Fibroblast of skin of left quadriceps (primary cell): Measurements from ENCODE around the gene SLC27A5.
"Not testable (repeated sequence)": the region's sequence is repeated elsewhere in the genome, so short reads cannot be mapped to it uniquely, and the experiment has no call there.

ENCODE experiments used
- DNase-seq, 2 experiments: peaks; one replicate each; pipeline ENCODE4 v3.0.0-alpha.2; 2013; ENCODE audit warnings: low read depth in 2 of 2

The SLC27A5 gene

DNA sequence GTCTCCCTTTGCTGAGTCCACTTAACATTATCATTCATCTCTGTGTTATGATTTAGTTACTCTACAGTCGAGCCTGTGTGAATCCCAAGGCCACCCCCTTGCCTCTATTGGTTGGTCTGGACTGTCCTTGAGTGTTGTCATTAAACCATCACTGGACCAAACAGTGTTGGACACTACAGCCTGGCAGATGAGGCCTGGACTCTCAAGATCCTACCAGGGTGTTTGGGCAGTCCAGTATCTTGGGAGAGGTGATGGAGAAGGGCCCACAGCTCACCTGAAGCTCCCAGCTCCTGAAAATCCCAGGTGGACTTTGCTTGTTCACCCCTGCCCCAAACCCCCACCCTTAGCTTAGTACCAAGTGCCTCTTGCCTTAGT is 39.3 kb upstream of the SLC27A5 start:
- DNase-seq = no peak

GRCh38 chr19:58550362-58551122 is 38.8 kb upstream of the SLC27A5 start:
- DNase-seq = no peak

- no peak for DNase-seq
Observed at GRCh38 chr19:58549664-58550361, 38.0 kb upstream of the SLC27A5 start.

GRCh38 chr19:58548859-58549663 is 37.3 kb upstream of the SLC27A5 start:
- no peak for DNase-seq

GRCh38 chr19:58547323-58548312 is 35.8 kb upstream of the SLC27A5 start:
- DNase-seq = no peak

GRCh38 chr19:58546019-58546530 is 34.3 kb upstream of the SLC27A5 start:
- no peak for DNase-seq

DNA sequence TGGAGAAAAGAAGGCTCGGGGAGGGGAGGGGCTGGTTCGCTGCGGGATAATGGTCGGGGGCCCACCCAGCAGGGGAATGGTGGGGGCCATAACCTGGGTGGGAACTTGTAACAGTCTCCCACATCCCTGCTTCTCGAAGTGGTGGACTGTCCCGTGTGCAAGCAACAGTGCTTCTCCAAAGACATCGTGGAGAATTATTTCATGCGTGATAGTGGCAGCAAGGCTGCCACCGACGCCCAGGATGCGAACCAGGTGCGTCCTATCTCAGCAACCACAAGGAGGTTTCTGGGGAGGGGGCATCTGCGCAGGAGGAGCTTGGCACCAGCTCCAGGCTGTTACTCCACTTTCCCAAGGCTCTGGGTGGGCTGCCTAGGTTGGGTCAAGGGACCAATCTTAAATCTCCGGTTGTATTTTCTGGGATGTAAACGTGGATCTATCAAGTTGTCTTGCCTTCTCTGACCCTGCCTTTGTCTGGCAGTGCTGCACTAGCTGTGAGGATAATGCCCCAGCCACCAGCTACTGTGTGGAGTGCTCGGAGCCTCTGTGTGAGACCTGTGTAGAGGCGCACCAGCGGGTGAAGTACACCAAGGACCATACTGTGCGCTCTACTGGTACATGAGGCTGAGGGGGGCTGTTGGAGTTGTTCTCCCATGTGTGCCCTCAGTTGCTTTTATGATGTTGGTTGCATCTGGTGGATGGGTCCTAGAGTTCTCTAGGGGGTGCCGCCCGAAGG is 33.7 kb upstream of the SLC27A5 start:
- no peak for DNase-seq

- DNase-seq = no peak
Observed at GRCh38 chr19:58544591-58545285, 32.9 kb upstream of the SLC27A5 start.

GRCh38 chr19:58543826-58544590 is 32.2 kb upstream of the SLC27A5 start, which contains the start of gene TRIM28:
TSS of gene TRIM28 (plus strand) at chr19:58544064. CDS start at chr19:58544758, 694 bp downstream.
- peak; percentile 99 to 100 for DNase-seq

GRCh38 chr19:58542641-58543372 is 31.0 kb upstream of the SLC27A5 start:
- not testable (repeated sequence) for DNase-seq

GRCh38 chr19:58539169-58539559 is 27.4 kb upstream of the SLC27A5 start:
- not testable (repeated sequence) for DNase-seq

- DNase-seq = no peak
Observed at GRCh38 chr19:58538257-58539168, 26.7 kb upstream of the SLC27A5 start.

- no peak for DNase-seq
Observed at GRCh38 chr19:58536852-58537798, 25.3 kb upstream of the SLC27A5 start.

DNA sequence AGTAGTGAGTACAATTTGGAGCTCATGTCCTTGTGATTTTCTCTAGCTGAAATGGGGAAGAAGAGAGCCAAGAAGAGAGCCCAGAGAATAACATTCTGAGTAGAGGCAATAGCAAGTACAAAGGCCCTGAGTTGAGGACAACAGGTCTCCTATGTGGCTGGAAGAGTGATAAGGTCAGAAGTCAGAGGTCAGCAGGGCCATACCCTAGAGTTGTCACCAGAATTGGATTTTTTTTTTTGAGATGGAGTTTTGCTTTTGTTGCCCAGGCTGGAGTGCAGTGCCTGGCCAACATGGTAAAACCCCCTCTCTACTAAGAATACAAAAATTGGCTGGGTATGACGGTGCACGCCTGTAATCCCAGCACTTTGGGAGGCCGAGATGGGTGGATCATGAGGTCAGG is 24.1 kb upstream of the SLC27A5 start:
- DNase-seq = no peak

GRCh38 chr19:58531034-58531840 is 19.4 kb upstream of the SLC27A5 start:
- DNase-seq = no peak
